Measurements from ENCODE around the gene NEK7.

NEK7 gene

GRCh38 chr1:198212126-198212525 is 55.3 kb downstream of the NEK7 start:
- TF ChIP-seq EZH2 (optimal IDR thresholded peaks at IDR 0.05; ENCODE audit: low read depth, low read length): no peak
- no peak for TF ChIP-seq EZH2phosphoT487 (IDR thresholded peaks at IDR 0.05; ENCODE audit: low read length)
- TF ChIP-seq CTCF (IDR thresholded peaks at IDR 0.05; ENCODE audit: low read length): no peak
- no peaks in the 10 kb centered on the region for H3K9me2 ChIP-seq (replicated peaks; ENCODE audit: insufficient read depth, low read length)
- no peaks in the 10 kb centered on the region; the same call in 1 of the 2 replicates for H3K36me3 ChIP-seq (replicated peaks; ENCODE audit: insufficient read depth, low read length)
- H3K79me2 ChIP-seq (ENCODE audit: low read length): peaks cover 51% of the 10 kb centered on the region
- no peaks in the 10 kb centered on the region for H3K4me1 ChIP-seq (ENCODE audit: low read length)
- no peaks in the 10 kb centered on the region for H3K9me3 ChIP-seq (replicated peaks; ENCODE audit: insufficient read depth, low read length)
- no peak for DNase-seq
- H3K27me3 ChIP-seq (replicated peaks; ENCODE audit: insufficient read depth, low read length): no peaks in the 10 kb centered on the region
- no peak overlapping the region for H3K4me2 ChIP-seq (ENCODE audit: low read depth, low read length)
- H3F3A ChIP-seq (ENCODE audit: insufficient read depth, low read length): no peaks in the 10 kb centered on the region
- no peak overlapping the region for H3K4me3 ChIP-seq (ENCODE audit: low read length)
- H4K20me1 ChIP-seq (ENCODE audit: insufficient read depth, low read length): no peaks in the 10 kb centered on the region
- H2AFZ ChIP-seq (ENCODE audit: low read length): no peak overlapping the region
- no peak overlapping the region for H3K9ac ChIP-seq (ENCODE audit: low read length)
- no peak overlapping the region for H3K27ac ChIP-seq (ENCODE audit: low read length)

- H3F3A ChIP-seq (ENCODE audit: insufficient read depth, low read length): no peaks in the 10 kb centered on the region
- H3K4me2 ChIP-seq (ENCODE audit: low read depth, low read length): no peak overlapping the region
- H3K79me2 ChIP-seq (ENCODE audit: low read length): peaks cover 46% of the 10 kb centered on the region
- no peaks in the 10 kb centered on the region for H3K27me3 ChIP-seq (replicated peaks; ENCODE audit: insufficient read depth, low read length)
- no peaks in the 10 kb centered on the region for H3K9me2 ChIP-seq (replicated peaks; ENCODE audit: insufficient read depth, low read length)
- no peak for DNase-seq
- H3K9ac ChIP-seq (ENCODE audit: low read length): no peak overlapping the region
- H3K4me1 ChIP-seq (ENCODE audit: low read length): no peaks in the 10 kb centered on the region
- TF ChIP-seq EZH2 (optimal IDR thresholded peaks at IDR 0.05; ENCODE audit: low read depth, low read length) (no peak), EZH2phosphoT487 (IDR thresholded peaks at IDR 0.05; ENCODE audit: low read length) (no peak), CTCF (IDR thresholded peaks at IDR 0.05; ENCODE audit: low read length) (no peak)
- no peak overlapping the region for H2AFZ ChIP-seq (ENCODE audit: low read length)
- H3K27ac ChIP-seq (ENCODE audit: low read length): no peak overlapping the region
- no peaks in the 10 kb centered on the region for H3K9me3 ChIP-seq (replicated peaks; ENCODE audit: insufficient read depth, low read length)
- H3K4me3 ChIP-seq (ENCODE audit: low read length): no peak overlapping the region
- H4K20me1 ChIP-seq (ENCODE audit: insufficient read depth, low read length): no peaks in the 10 kb centered on the region
- no peaks in the 10 kb centered on the region; the same call in 1 of the 2 replicates for H3K36me3 ChIP-seq (replicated peaks; ENCODE audit: insufficient read depth, low read length)
Observed at GRCh38 chr1:198212675-198213074, 55.9 kb downstream of the NEK7 start.

GRCh38 chr1:198214924-198215323 is 58.1 kb downstream of the NEK7 start:
- no peak overlapping the region for H3K4me3 ChIP-seq (ENCODE audit: low read length)
- H3F3A ChIP-seq (ENCODE audit: insufficient read depth, low read length): no peaks in the 10 kb centered on the region
- H2AFZ ChIP-seq (ENCODE audit: low read length): no peak overlapping the region
- no peaks in the 10 kb centered on the region for H3K9me3 ChIP-seq (replicated peaks; ENCODE audit: insufficient read depth, low read length)
- DNase-seq: no peak
- no peaks in the 10 kb centered on the region for H4K20me1 ChIP-seq (ENCODE audit: insufficient read depth, low read length)
- no peak for TF ChIP-seq CTCF (IDR thresholded peaks at IDR 0.05; ENCODE audit: low read length)
- TF ChIP-seq EZH2phosphoT487 (IDR thresholded peaks at IDR 0.05; ENCODE audit: low read length): no peak
- no peak for TF ChIP-seq EZH2 (optimal IDR thresholded peaks at IDR 0.05; ENCODE audit: low read depth, low read length)
- peaks cover 28% of the 10 kb centered on the region for H3K79me2 ChIP-seq (ENCODE audit: low read length)
- H3K27ac ChIP-seq (ENCODE audit: low read length): no peak overlapping the region
- no peaks in the 10 kb centered on the region for H3K4me1 ChIP-seq (ENCODE audit: low read length)
- no peak overlapping the region for H3K9ac ChIP-seq (ENCODE audit: low read length)
- H3K27me3 ChIP-seq (replicated peaks; ENCODE audit: insufficient read depth, low read length): no peaks in the 10 kb centered on the region
- H3K9me2 ChIP-seq (replicated peaks; ENCODE audit: insufficient read depth, low read length): no peaks in the 10 kb centered on the region
- no peaks in the 10 kb centered on the region; the same call in 1 of the 2 replicates for H3K36me3 ChIP-seq (replicated peaks; ENCODE audit: insufficient read depth, low read length)
- H3K4me2 ChIP-seq (ENCODE audit: low read depth, low read length): no peak overlapping the region
